Measurements from ENCODE around the gene DENND2A. TPM values are rescaled to one million over a fixed set of nuclear protein-coding genes. Genes with fewer than 3 reads are reported as not detected.
"Not testable (repeated sequence)": the region's sequence is repeated elsewhere in the genome, so short reads cannot be mapped to it uniquely, and the experiment has no call there.

Gene DENND2A
- total RNA-seq, 6 experiments from 2014 or later: 0.50 to 0.99 (median 0.58) TPM

DNA sequence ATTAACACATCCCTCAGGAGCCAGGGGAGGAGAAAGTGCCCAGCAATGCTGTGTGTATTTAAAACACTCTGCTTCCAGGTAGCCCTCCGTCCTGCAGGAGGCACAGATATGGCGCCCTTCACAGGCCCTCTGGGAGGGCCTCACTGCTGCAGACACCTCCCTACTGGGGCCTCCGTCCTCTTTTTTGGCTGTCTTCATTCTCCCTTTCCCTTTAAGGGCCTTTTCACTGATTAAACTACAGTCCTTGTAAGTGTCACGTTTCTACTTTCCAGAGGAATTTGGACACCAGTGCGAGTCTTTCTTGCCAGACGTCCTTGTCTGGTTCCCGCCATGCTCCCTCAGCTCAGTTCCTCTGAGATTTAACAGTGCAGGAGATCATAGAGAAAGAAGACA, 121.6 kb downstream of the DENND2A start:
- H3K27ac Mint-ChIP-seq: no peak overlapping the region
- H3K4me3 Mint-ChIP-seq: no peak overlapping the region
- no peak for DNase-seq
- TF ChIP-seq, protein P1, sequence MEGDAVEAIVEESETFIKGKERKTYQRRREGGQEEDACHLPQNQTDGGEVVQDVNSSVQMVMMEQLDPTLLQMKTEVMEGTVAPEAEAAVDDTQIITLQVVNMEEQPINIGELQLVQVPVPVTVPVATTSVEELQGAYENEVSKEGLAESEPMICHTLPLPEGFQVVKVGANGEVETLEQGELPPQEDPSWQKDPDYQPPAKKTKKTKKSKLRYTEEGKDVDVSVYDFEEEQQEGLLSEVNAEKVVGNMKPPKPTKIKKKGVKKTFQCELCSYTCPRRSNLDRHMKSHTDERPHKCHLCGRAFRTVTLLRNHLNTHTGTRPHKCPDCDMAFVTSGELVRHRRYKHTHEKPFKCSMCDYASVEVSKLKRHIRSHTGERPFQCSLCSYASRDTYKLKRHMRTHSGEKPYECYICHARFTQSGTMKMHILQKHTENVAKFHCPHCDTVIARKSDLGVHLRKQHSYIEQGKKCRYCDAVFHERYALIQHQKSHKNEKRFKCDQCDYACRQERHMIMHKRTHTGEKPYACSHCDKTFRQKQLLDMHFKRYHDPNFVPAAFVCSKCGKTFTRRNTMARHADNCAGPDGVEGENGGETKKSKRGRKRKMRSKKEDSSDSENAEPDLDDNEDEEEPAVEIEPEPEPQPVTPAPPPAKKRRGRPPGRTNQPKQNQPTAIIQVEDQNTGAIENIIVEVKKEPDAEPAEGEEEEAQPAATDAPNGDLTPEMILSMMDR (IDR thresholded peaks at IDR 0.05): no peak
- H3K27me3 Mint-ChIP-seq (ENCODE audit: insufficient read depth): peaks cover 2% of the 10 kb centered on the region; the same call in 1 of the 2 replicates
- no peaks in the 10 kb centered on the region for H3K9me3 Mint-ChIP-seq
- H3K4me1 Mint-ChIP-seq (ENCODE audit: low read depth): peaks cover 11% of the 10 kb centered on the region
- H3K36me3 Mint-ChIP-seq (ENCODE audit: low read depth): no peaks in the 10 kb centered on the region

DNA sequence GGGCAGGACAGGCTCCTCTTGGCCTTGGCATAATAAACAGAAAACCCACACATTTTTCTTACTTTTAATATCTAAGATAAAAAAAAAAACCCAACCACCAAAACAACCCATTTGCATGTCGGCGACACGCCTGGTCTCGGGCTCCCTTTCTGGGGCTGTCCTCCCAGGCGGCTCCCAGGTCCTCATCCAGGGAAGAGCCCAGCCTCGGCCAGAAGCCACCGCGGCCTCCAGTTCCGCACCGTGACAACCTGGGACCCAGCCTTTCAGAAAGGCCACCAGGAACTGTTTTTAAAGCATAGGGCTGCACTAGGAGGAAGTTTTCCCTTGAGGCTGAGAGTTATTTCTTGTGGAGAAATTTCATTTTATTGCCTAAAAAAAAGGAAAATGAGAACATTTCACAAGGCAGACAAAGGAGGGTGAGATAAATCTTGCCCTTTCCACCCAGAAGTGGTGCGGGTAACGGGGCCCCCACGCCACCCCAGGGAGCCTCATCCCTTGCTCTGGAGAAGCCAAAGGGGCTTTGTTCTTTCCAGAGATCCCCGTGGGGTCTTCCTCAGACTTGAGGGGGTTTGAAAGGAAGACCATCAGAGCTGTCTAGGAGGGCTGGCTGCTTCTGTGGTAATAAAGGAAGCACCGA, 122.1 kb downstream of the DENND2A start:
- 0 out of 2 replicates have a peak overlapping the region, but pooled peaks have one; percentile 18 for H3K4me3 Mint-ChIP-seq
- peaks cover 4% of the 10 kb centered on the region; the same call in 1 of the 2 replicates for H3K27me3 Mint-ChIP-seq (ENCODE audit: insufficient read depth)
- H3K4me1 Mint-ChIP-seq (ENCODE audit: low read depth): peaks cover 11% of the 10 kb centered on the region
- no peak for DNase-seq
- TF ChIP-seq, protein P1 (IDR thresholded peaks at IDR 0.05): no peak
- H3K36me3 Mint-ChIP-seq (ENCODE audit: low read depth): no peaks in the 10 kb centered on the region
- no peaks in the 10 kb centered on the region for H3K9me3 Mint-ChIP-seq
- peak overlapping the region; percentile 27; the same call in 1 of the 2 replicates for H3K27ac Mint-ChIP-seq

DNA sequence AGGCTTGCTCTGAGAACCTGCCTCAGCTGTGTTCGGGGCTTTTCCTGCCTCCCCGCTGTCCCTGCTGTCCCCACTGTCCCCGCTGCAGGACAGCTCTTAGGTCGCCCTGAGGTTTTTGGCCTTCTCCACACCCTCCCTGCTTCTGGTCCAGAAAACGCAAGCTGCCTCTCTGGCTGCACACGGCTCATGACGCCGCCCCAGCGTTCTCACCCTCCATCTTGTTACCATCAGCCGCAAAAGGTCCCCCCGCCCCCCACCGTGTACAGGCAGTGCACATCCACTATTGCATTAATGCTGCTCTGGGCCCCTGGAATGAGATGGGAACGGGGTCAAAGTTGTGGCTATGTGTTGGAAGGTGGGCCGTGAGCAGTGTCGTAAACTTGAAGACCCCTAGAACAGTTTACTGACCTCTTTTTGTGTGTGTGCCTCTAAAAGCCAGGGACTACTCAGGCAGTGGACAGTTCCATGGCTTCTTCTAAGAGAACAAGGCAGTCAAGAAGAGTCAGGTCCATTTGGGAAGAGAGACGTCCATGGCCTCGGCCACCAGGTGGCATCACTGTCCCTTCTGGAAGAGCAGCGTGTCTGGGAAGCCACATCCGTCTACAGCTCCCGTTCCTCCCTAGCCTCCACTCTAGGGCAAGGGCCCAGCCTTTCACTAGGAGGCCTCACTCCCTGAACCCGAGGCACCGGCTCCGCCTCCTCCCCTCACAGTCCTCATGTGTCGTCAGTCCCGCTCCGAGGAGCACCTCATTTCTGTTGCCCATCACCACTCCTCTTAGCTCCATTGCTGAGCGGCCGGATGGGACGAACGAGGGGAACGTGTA, 122.9 kb downstream of the DENND2A start:
- peaks cover 11% of the 10 kb centered on the region for H3K4me1 Mint-ChIP-seq (ENCODE audit: low read depth)
- TF ChIP-seq, protein P1 (IDR thresholded peaks at IDR 0.05): peak; percentile 94
- no peaks in the 10 kb centered on the region for H3K9me3 Mint-ChIP-seq
- 0 out of 2 replicates have a peak overlapping the region, but pooled peaks have one; percentile 18 for H3K4me3 Mint-ChIP-seq
- H3K36me3 Mint-ChIP-seq (ENCODE audit: low read depth): no peaks in the 10 kb centered on the region
- peak overlapping the region; percentile 27; the same call in 1 of the 2 replicates for H3K27ac Mint-ChIP-seq
- peaks cover 4% of the 10 kb centered on the region; the same call in 1 of the 2 replicates for H3K27me3 Mint-ChIP-seq (ENCODE audit: insufficient read depth)
- peak; percentile 84 for DNase-seq

DNA sequence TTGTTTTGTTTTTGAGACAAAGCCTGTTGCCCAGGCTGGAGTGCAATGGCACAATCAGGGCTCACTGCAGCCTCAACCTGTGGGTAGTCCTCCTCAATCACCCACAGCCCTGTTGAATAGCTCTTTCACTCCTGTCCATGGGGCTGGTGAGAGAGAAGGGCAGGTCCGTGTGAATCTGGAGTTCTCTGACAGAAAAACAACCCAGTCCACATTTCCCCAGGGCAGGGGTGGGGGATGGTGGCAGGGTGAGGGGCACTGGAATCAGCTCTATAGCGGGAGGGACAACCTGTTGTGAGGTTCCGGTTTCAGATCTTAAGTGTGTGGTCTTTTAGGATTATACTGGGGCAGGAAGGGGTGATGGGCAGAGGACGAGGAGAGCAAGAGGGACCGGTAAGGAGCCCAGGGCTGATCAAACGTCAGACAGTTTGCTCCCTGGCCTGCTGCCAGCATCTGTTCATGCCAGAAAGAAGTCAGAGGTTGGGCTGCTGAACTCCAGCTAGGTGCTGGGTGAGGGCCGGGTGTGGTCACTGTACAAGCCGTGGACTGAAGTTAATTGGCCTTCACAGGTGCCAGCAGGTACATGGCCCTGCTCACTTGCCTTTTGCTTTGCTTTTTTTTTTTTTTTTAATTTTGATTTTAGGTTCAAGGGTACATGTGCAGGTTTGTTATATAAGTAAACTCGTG, 128.2 kb downstream of the DENND2A start:
- Mint-ChIP-seq H3K4me1 (ENCODE audit: low read depth) (peaks cover 6% of the 10 kb centered on the region; the same call in 1 of the 2 replicates), H3K9me3 (no peaks in the 10 kb centered on the region), H3K27ac (no peak overlapping the region), H3K36me3 (ENCODE audit: low read depth) (no peaks in the 10 kb centered on the region), H3K27me3 (ENCODE audit: insufficient read depth) (peaks cover 6% of the 10 kb centered on the region; the same call in 1 of the 2 replicates), H3K4me3 (no peak overlapping the region)
- TF ChIP-seq, protein P1 (IDR thresholded peaks at IDR 0.05): no peak
- DNase-seq: no peak

DNA sequence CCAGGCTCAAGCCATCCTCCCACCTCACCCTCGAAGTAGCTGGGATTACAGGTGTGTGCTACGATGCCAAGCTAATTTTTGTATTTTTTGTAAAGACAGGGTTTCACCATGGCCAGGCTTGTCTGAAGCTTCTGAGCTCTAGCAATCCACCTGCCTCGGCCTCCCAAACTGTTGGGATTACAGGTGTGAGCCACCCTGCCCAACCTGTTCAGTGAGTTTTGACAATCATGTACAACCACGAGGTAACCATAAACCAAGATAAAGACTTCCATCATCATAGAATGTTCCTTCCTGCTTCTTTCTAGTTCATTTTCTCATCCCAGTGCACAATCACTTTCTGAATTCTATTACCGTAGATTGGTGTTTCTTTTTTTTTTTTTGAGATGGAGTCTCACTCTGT, 130.8 kb downstream of the DENND2A start:
- H3K36me3 Mint-ChIP-seq (ENCODE audit: low read depth): no peaks in the 10 kb centered on the region
- no peak overlapping the region for H3K27ac Mint-ChIP-seq
- no peak overlapping the region for H3K4me3 Mint-ChIP-seq
- H3K9me3 Mint-ChIP-seq: no peaks in the 10 kb centered on the region
- DNase-seq: no peak
- TF ChIP-seq, protein P1 (IDR thresholded peaks at IDR 0.05): no peak
- peaks cover 6% of the 10 kb centered on the region; the same call in 1 of the 2 replicates for H3K27me3 Mint-ChIP-seq (ENCODE audit: insufficient read depth)
- peaks cover 18% of the 10 kb centered on the region for H3K4me1 Mint-ChIP-seq (ENCODE audit: low read depth)

DNA sequence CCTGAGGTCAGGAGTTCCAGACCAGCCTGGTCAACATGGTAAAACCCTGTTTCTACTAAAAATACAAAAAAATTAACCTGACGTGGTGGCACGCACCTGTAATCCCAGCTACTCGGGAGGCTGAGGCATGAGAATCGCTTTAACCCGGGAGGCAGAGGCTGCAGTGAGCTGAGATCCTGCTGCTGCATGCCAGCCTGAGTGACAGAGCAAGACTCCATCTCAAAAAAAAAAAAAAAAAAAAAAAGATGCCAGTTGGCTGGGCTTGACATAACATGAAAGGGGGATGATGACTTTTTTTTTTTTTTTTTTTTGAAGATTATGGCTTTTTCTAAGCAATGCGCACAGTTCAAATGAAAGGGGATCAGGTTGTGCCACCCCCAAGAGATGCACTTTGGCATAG, 133.1 kb downstream of the DENND2A start:
- not testable (repeated sequence) for H3K27ac Mint-ChIP-seq; H3K27me3 Mint-ChIP-seq (ENCODE audit: insufficient read depth); H3K4me3 Mint-ChIP-seq; DNase-seq; H3K9me3 Mint-ChIP-seq; H3K36me3 Mint-ChIP-seq (ENCODE audit: low read depth)
- peaks cover 18% of the 10 kb centered on the region for H3K4me1 Mint-ChIP-seq (ENCODE audit: low read depth)

Measured in HFFc6 (cell line).